Measurements from ENCODE around the gene USH2A.

Gene USH2A

GRCh38 chr1:216049741-216050430 lies 373.4 kb downstream of the USH2A start:
- Histone ChIP-seq H3K9me2 (replicated peaks; ENCODE audit: insufficient read depth, low read length) (no peaks in the 10 kb centered on the region), H3K27ac (ENCODE audit: low read length) (no peak overlapping the region), H3F3A (ENCODE audit: insufficient read depth, low read length) (no peaks in the 10 kb centered on the region), H3K4me3 (ENCODE audit: low read length) (no peak overlapping the region), H3K4me2 (ENCODE audit: low read depth, low read length) (no peak overlapping the region), H3K79me2 (ENCODE audit: low read length) (no peaks in the 10 kb centered on the region), H2AFZ (ENCODE audit: low read length) (no peak overlapping the region), H4K20me1 (ENCODE audit: insufficient read depth, low read length) (no peaks in the 10 kb centered on the region), H3K9ac (ENCODE audit: low read length) (no peak overlapping the region), H3K9me3 (replicated peaks; ENCODE audit: insufficient read depth, low read length) (no peaks in the 10 kb centered on the region), H3K36me3 (replicated peaks; ENCODE audit: insufficient read depth, low read length) (no peaks in the 10 kb centered on the region), H3K4me1 (ENCODE audit: low read length) (no peaks in the 10 kb centered on the region), H3K27me3 (replicated peaks; ENCODE audit: insufficient read depth, low read length) (no peaks in the 10 kb centered on the region)
- no peak for TF ChIP-seq CTCF (IDR thresholded peaks at IDR 0.05; ENCODE audit: low read length)
- TF ChIP-seq EZH2phosphoT487 (IDR thresholded peaks at IDR 0.05; ENCODE audit: low read length) = no peak
- TF ChIP-seq EZH2 (optimal IDR thresholded peaks at IDR 0.05; ENCODE audit: low read depth, low read length) = no peak
- DNase-seq = no peak

DNA sequence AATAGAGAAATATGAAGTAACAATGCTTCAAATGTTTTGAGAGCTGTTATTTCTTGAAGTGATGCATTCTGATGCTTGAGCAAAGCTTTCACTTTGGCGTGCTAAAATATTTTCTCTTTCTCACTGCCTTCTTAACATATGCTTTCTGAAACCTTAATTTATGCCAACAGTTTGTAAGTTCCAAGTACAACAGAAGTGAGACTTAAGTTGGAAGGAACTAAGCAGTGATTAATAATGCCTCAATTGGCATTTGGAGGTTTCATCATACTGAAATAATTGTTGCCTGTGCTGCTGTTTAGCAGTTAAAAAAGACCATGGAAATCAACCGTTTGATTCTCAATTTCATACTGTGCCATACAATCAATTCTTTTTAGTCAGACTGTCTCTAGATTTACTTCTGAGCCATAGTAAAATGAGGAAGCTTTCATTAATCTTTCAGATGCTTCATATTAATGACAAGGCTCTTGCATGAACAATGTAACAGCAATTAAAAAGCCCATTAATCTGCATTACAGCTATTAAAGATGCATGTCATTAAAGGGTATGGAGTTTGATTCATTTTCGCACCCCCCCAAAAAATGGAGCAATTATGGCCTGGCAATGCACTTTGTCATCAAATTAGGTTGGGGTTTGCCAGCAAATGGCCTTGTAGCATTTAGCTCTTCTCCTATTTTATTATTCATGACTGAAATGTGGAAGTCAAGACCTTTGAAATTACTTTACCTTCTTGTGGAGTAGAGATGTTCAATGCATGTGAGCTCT lies 375.3 kb downstream of the USH2A start:
- no peaks in the 10 kb centered on the region for H3K27me3 ChIP-seq (replicated peaks; ENCODE audit: insufficient read depth, low read length)
- H3K79me2 ChIP-seq (ENCODE audit: low read length) = no peaks in the 10 kb centered on the region
- no peak overlapping the region for H3K4me3 ChIP-seq (ENCODE audit: low read length)
- H3K4me2 ChIP-seq (ENCODE audit: low read depth, low read length) = no peak overlapping the region
- H2AFZ ChIP-seq (ENCODE audit: low read length) = no peak overlapping the region
- no peak overlapping the region for H3K27ac ChIP-seq (ENCODE audit: low read length)
- no peaks in the 10 kb centered on the region for H3K9me2 ChIP-seq (replicated peaks; ENCODE audit: insufficient read depth, low read length)
- DNase-seq = no peak
- H3K36me3 ChIP-seq (replicated peaks; ENCODE audit: insufficient read depth, low read length) = no peaks in the 10 kb centered on the region
- no peak for TF ChIP-seq EZH2phosphoT487 (IDR thresholded peaks at IDR 0.05; ENCODE audit: low read length)
- TF ChIP-seq CTCF (IDR thresholded peaks at IDR 0.05; ENCODE audit: low read length) = no peak
- no peak for TF ChIP-seq EZH2 (optimal IDR thresholded peaks at IDR 0.05; ENCODE audit: low read depth, low read length)
- H4K20me1 ChIP-seq (ENCODE audit: insufficient read depth, low read length) = no peaks in the 10 kb centered on the region
- no peaks in the 10 kb centered on the region for H3K4me1 ChIP-seq (ENCODE audit: low read length)
- no peak overlapping the region for H3K9ac ChIP-seq (ENCODE audit: low read length)
- H3K9me3 ChIP-seq (replicated peaks; ENCODE audit: insufficient read depth, low read length) = no peaks in the 10 kb centered on the region
- no peaks in the 10 kb centered on the region for H3F3A ChIP-seq (ENCODE audit: insufficient read depth, low read length)

- DNase-seq = no peak
These were observed 376.9 kb downstream of the USH2A start for GRCh38 chr1:216046336-216046735.

More at GRCh38 chr1:216046336-216046735, 376.9 kb downstream of the USH2A start:
- no peaks in the 10 kb centered on the region for H4K20me1 ChIP-seq (ENCODE audit: insufficient read depth, low read length)
- H3K4me3 ChIP-seq (ENCODE audit: low read length) = no peak overlapping the region
- no peaks in the 10 kb centered on the region for H3K4me1 ChIP-seq (ENCODE audit: low read length)
- H3K4me2 ChIP-seq (ENCODE audit: low read depth, low read length) = no peak overlapping the region
- H3K27ac ChIP-seq (ENCODE audit: low read length) = no peak overlapping the region
- H3K9ac ChIP-seq (ENCODE audit: low read length) = no peak overlapping the region
- H3F3A ChIP-seq (ENCODE audit: insufficient read depth, low read length) = no peaks in the 10 kb centered on the region
- H3K36me3 ChIP-seq (replicated peaks; ENCODE audit: insufficient read depth, low read length) = no peaks in the 10 kb centered on the region
- H3K27me3 ChIP-seq (replicated peaks; ENCODE audit: insufficient read depth, low read length) = no peaks in the 10 kb centered on the region
- H3K9me2 ChIP-seq (replicated peaks; ENCODE audit: insufficient read depth, low read length) = no peaks in the 10 kb centered on the region
- H3K9me3 ChIP-seq (replicated peaks; ENCODE audit: insufficient read depth, low read length) = no peaks in the 10 kb centered on the region
- H2AFZ ChIP-seq (ENCODE audit: low read length) = no peak overlapping the region
- TF ChIP-seq EZH2 (optimal IDR thresholded peaks at IDR 0.05; ENCODE audit: low read depth, low read length) = no peak
- TF ChIP-seq EZH2phosphoT487 (IDR thresholded peaks at IDR 0.05; ENCODE audit: low read length) = no peak
- no peak for TF ChIP-seq CTCF (IDR thresholded peaks at IDR 0.05; ENCODE audit: low read length)
- H3K79me2 ChIP-seq (ENCODE audit: low read length) = no peaks in the 10 kb centered on the region
